Activated naive CD4-positive, alpha-beta T cell treated with anti-CD3 and anti-CD28 coated beads for 36 hours (primary cell): ENCODE results near the gene SAA1. TPM values are rescaled to one million over a fixed set of nuclear protein-coding genes. Genes with fewer than 3 reads are reported as not detected.
"Not testable (repeated sequence)": the region's sequence is repeated elsewhere in the genome, so short reads cannot be mapped to it uniquely, and the experiment has no call there.

Source experiments
- CTCF ChIA-PET: fragments of 350-600 bp; sonication (Branson Sonifier 250); formaldehyde crosslinking; loops from one replicate; lab custom pipeline; 2021; ENCODE audit warnings: antibody characterized with exemption; lab: Charles Lee
- DNase-seq: peaks from one replicate; pipeline ENCODE4 v3.0.0-alpha.2; 2020
- H3K27ac Mint-ChIP-seq: one replicate; pipeline ENCODE4 v1.8.0; 2021; ENCODE audit warnings: mild to moderate bottlenecking, mixed read lengths
- H3K27me3 Mint-ChIP-seq: one replicate; pipeline ENCODE4 v1.8.0; 2021; ENCODE audit warnings: low read depth, mixed read lengths
- H3K36me3 Mint-ChIP-seq: one replicate; pipeline ENCODE4 v1.8.0; 2021; ENCODE audit warnings: low read depth, mixed read lengths
- H3K4me1 Mint-ChIP-seq: one replicate; pipeline ENCODE4 v1.8.0; 2021; ENCODE audit warnings: low read depth, mixed read lengths
- H3K4me3 Mint-ChIP-seq: one replicate; pipeline ENCODE4 v1.8.0; 2021; ENCODE audit warnings: mild to moderate bottlenecking, moderate library complexity, mixed read lengths
- H3K9me3 Mint-ChIP-seq: one replicate; pipeline ENCODE4 v1.8.0; 2021; ENCODE audit warnings: mixed read lengths
- intact Hi-C: fragments of 100-400 bp; cut with micrococcal nuclease; formaldehyde crosslinking; loops from one replicate; pipeline ENCODE4 v1.15.1; 2023
- total RNA-seq, 2 experiments: library from RNA; stranded (reverse); gene quantifications; one replicate each; pipeline ENCODE4 v1.2.3, GENCODE V29; 2021

The SAA1 gene
- total RNA-seq, 2 experiments from 2014 or later = not detected

DNA sequence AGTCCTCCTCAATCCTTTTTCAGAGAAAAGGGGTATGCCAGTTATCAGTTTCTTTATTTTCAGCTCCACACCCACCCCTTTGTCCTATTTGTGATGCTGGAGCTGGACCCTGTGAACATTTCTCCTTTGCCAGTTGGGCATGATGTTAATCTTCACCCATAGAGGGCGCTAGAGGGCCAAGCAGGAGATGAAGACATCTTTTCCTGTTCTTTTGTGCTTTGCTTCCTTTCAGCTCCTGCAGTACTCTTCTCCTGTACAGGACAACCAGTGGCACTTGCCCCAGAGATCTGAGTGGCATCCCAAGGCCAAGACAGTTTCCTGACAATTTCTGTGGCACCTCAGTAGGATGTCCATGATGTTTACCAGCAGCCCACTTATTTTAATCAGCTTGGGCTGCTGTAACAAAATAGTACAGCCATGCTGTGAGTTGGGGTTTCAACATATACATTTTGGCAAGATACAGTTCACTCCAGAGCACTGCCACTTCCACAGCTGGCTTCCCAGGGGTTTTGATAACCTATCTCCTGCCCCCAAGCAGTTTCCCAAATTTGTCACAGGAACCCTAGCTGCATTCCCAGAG is 22.2 kb upstream of the SAA1 start:
- CTCF ChIA-PET = interaction anchor here (0.6 to 1.8 kb wide), 44 partner anchors 8 to 533 kb away, joined by 3 to 13 read pairs (median 4); partner anchors contain the start of genes GTF2H1, HPS5, SAAL1 and TSG101
- no peaks in the 10 kb centered on the region for H3K9me3 Mint-ChIP-seq
- peak; percentile 81 for DNase-seq
- no peak overlapping the region for H3K4me3 Mint-ChIP-seq
- peaks cover 4% of the 10 kb centered on the region for H3K27me3 Mint-ChIP-seq
- H3K4me1 Mint-ChIP-seq = peaks cover 6% of the 10 kb centered on the region
- intact Hi-C loops = loop anchor here (1.0 to 10.0 kb wide), 8 partner anchors 72 to 520 kb away; partner anchors contain the start of gene MRGPRX4
- no peak overlapping the region for H3K27ac Mint-ChIP-seq
- H3K36me3 Mint-ChIP-seq = no peaks in the 10 kb centered on the region

GRCh38 chr11:18245396-18245795 is 20.7 kb upstream of the SAA1 start:
- CTCF ChIA-PET = no interaction called here
- Mint-ChIP-seq H3K4me1 (peaks cover 6% of the 10 kb centered on the region), H3K27me3 (no peaks in the 10 kb centered on the region), H3K9me3 (no peaks in the 10 kb centered on the region), H3K27ac (no peak overlapping the region), H3K4me3 (no peak overlapping the region), H3K36me3 (no peaks in the 10 kb centered on the region)
- intact Hi-C loops = loop anchor here (10.0 kb wide), 1 partner anchor 131 kb away; no protein-coding TSS in a partner anchor
- DNase-seq = no peak

GRCh38 chr11:18246379-18247190 is 19.5 kb upstream of the SAA1 start:
- peak; percentile 23 for DNase-seq
- H3K4me1 Mint-ChIP-seq, H3K27ac Mint-ChIP-seq, H3K4me3 Mint-ChIP-seq, H3K27me3 Mint-ChIP-seq, H3K36me3 Mint-ChIP-seq, CTCF ChIA-PET, H3K9me3 Mint-ChIP-seq: not testable (repeated sequence)
- intact Hi-C loops = loop anchor here (10.0 kb wide), 1 partner anchor 132 kb away; no protein-coding TSS in a partner anchor

GRCh38 chr11:18247191-18247581 is 18.9 kb upstream of the SAA1 start:
- intact Hi-C loops = loop anchor here (10.0 kb wide), 1 partner anchor 132 kb away; no protein-coding TSS in a partner anchor
- H3K4me3 Mint-ChIP-seq, H3K36me3 Mint-ChIP-seq, CTCF ChIA-PET, DNase-seq, H3K27ac Mint-ChIP-seq, H3K27me3 Mint-ChIP-seq, H3K9me3 Mint-ChIP-seq, H3K4me1 Mint-ChIP-seq: not testable (repeated sequence)

GRCh38 chr11:18248561-18248960 is 17.5 kb upstream of the SAA1 start, which contains the start of gene SAA2:
TSS of gene SAA2 (minus strand) at chr11:18248668. CDS start at chr11:18248011, 657 bp downstream.
- no peaks in the 10 kb centered on the region for H3K9me3 Mint-ChIP-seq
- H3K4me1 Mint-ChIP-seq = peaks cover 6% of the 10 kb centered on the region
- H3K27ac Mint-ChIP-seq = no peak within 1 kb of the TSS
- H3K27me3 Mint-ChIP-seq = no peaks in the 10 kb centered on the region
- no peaks in the 10 kb centered on the region for H3K36me3 Mint-ChIP-seq
- H3K4me3 Mint-ChIP-seq = no peak within 1 kb of the TSS
- intact Hi-C loops = loop anchor here (10.0 kb wide), 1 partner anchor 134 kb away; no protein-coding TSS in a partner anchor
- CTCF ChIA-PET = interaction anchor here (0.6 kb wide), 2 partner anchors 147 to 1025 kb away, joined by 3 to 4 read pairs; no protein-coding TSS in a partner anchor
- DNase-seq = no peak

- H3K27ac Mint-ChIP-seq = no peak overlapping the region
- no peak overlapping the region for H3K4me3 Mint-ChIP-seq
- H3K9me3 Mint-ChIP-seq = no peaks in the 10 kb centered on the region
- CTCF ChIA-PET = interaction anchor here (0.6 kb wide), 2 partner anchors 392 to 672 kb away, joined by 3 to 4 read pairs; no protein-coding TSS in a partner anchor
- H3K4me1 Mint-ChIP-seq = no peaks in the 10 kb centered on the region
- no peaks in the 10 kb centered on the region for H3K27me3 Mint-ChIP-seq
- intact Hi-C loops = no loop called here
- no peaks in the 10 kb centered on the region for H3K36me3 Mint-ChIP-seq
- no peak for DNase-seq
These were observed 12.8 kb upstream of the SAA1 start for GRCh38 chr11:18253233-18253632.

DNA sequence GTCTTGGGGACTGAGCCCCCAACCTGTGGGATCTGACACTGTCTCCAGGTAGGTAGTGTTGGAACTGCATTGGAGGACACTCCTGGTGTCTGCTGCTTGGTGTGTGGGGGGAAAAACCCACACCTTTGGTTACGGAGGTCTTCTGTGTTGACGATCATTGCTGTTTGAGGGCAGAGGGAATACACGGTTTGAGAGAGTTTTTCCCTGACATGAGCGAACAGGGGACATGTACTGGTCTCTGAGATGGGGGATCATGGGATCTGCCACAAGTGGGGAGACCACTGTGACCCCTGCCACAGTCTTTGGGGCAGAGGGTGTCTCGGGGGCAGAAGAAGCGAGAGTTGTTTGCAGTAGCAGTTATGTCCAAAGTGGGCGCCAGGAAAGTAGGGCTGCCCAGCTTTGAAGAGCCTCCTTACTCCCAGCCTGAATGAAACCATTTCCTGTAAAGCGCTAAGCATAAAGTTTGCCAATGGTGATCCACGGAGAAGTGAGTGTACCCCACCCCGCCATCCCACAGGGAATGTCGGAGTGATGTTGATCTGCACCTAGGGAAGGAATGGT is 12.2 kb upstream of the SAA1 start:
- H3K27me3 Mint-ChIP-seq = no peaks in the 10 kb centered on the region
- H3K9me3 Mint-ChIP-seq = no peaks in the 10 kb centered on the region
- intact Hi-C loops = no loop called here
- no peak overlapping the region for H3K4me3 Mint-ChIP-seq
- CTCF ChIA-PET = no interaction called here
- no peaks in the 10 kb centered on the region for H3K4me1 Mint-ChIP-seq
- no peak for DNase-seq
- no peaks in the 10 kb centered on the region for H3K36me3 Mint-ChIP-seq
- H3K27ac Mint-ChIP-seq = no peak overlapping the region

GRCh38 chr11:18254781-18255361 is 11.2 kb upstream of the SAA1 start:
- H3K36me3 Mint-ChIP-seq = no peaks in the 10 kb centered on the region
- intact Hi-C loops = no loop called here
- CTCF ChIA-PET = interaction anchor here (1.6 kb wide), 1 partner anchor 11 kb away, joined by 5 read pairs; no protein-coding TSS in a partner anchor
- H3K4me3 Mint-ChIP-seq = no peak overlapping the region
- peak overlapping the region; percentile 2 for H3K27ac Mint-ChIP-seq
- no peaks in the 10 kb centered on the region for H3K4me1 Mint-ChIP-seq
- no peaks in the 10 kb centered on the region for H3K9me3 Mint-ChIP-seq
- DNase-seq = no peak
- no peaks in the 10 kb centered on the region for H3K27me3 Mint-ChIP-seq

DNA sequence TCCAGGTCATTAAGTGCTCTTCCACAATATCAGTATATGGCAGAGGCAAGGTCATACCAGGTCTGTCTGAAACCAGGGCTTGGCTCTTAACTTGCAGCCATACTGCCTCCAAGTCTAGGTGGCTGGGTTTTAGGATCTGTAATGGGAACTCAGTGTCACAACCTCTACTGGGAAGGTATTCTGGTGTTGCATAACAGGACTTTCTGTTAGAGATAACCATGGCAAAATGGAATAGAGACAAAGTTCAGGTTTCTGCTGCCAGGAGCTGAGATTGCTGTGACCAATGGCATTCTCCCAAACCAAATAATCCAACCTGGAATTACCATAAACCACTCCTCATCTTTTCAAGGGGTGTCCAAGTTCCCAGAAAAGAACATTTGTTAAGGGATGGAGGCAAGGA is 6.8 kb upstream of the SAA1 start:
- Mint-ChIP-seq H3K9me3 (no peaks in the 10 kb centered on the region), H3K27ac (no peak overlapping the region), H3K36me3 (no peaks in the 10 kb centered on the region), H3K4me1 (no peaks in the 10 kb centered on the region), H3K4me3 (no peak overlapping the region), H3K27me3 (no peaks in the 10 kb centered on the region)
- no peak for DNase-seq
- intact Hi-C loops = no loop called here
- CTCF ChIA-PET = no interaction called here

DNA sequence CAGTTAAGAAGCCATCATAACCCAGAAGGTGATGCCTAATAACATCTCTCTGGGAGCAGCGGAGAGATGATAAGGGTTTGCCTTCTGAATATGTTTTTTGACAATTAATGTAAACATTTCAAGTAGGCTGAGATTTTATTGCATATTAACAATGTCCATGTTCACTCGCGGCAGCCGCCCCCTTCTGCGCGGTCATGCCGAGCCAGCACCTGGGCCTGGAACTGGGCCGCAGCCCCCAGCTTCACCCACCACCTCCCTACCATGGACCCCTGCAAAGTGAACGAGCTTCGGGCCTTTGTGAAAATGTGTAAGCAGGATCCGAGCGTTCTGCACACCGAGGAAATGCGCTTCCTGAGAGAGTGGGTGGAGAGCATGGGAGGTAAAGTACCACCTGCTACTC is 4.3 kb upstream of the SAA1 start:
- no peak overlapping the region for H3K4me3 Mint-ChIP-seq
- H3K27me3 Mint-ChIP-seq = no peaks in the 10 kb centered on the region
- no peaks in the 10 kb centered on the region for H3K36me3 Mint-ChIP-seq
- no peak overlapping the region for H3K27ac Mint-ChIP-seq
- H3K4me1 Mint-ChIP-seq = no peaks in the 10 kb centered on the region
- CTCF ChIA-PET = no interaction called here
- intact Hi-C loops = no loop called here
- no peak for DNase-seq
- no peaks in the 10 kb centered on the region for H3K9me3 Mint-ChIP-seq

DNA sequence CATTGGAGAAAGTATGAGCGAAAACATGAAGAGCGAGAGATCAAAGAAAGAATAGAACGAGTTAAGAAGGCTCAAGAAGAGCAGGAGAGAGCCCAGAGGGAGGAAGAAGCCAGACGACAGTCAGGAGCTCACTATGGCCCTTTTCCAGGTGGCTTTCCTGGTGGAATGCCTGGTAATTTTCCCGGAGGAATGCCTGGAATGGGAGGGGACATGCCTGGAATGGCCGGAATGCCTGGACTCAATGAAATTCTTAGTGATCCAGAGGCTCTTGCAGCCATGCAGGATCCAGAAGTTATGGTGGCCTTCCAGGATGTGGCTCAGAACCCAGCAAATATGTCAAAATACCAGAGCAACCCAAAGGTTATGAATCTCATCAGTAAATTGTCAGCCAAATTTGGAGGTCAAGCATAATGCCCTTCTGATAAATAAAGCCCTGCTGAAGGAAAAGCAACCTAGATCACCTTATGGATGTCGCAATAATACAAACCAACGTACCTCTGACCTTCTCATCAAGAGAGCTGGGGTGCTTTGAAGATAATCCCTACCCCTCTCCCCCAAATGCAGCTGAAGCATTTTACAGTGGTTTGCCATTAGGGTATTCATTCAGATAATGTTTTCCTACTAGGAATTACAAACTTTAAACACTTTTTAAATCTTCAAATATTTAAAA is 3.2 kb upstream of the SAA1 start:
- H3K4me1 Mint-ChIP-seq, intact Hi-C loops, CTCF ChIA-PET, DNase-seq, H3K9me3 Mint-ChIP-seq, H3K27ac Mint-ChIP-seq, H3K4me3 Mint-ChIP-seq, H3K27me3 Mint-ChIP-seq, H3K36me3 Mint-ChIP-seq: not testable (repeated sequence)

DNA sequence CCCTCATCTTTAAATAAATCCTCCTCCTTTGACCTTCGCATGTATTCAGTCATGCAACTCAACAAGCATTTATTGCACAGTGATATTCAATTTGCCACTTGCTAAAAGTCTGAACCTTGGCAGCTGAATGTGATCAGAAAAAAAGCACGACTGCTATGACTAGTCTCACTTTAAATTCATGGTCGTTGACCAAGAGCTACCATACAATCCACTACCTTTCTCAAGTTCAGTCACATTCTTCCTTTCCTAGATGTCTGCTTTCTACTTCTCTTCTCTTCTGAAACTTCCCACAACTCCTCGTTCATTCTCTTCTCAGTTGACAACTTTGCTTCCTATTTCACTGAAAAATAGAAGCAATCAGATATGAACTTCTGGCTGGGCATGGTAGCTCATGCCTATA is 2.0 kb upstream of the SAA1 start:
- H3K4me3 Mint-ChIP-seq = no peak overlapping the region
- H3K27me3 Mint-ChIP-seq = no peaks in the 10 kb centered on the region
- CTCF ChIA-PET = no interaction called here
- intact Hi-C loops = no loop called here
- H3K9me3 Mint-ChIP-seq = no peaks in the 10 kb centered on the region
- no peak overlapping the region for H3K27ac Mint-ChIP-seq
- no peaks in the 10 kb centered on the region for H3K36me3 Mint-ChIP-seq
- DNase-seq = no peak
- H3K4me1 Mint-ChIP-seq = no peaks in the 10 kb centered on the region
